ENCODE results near the gene HSDL2. TPM values are rescaled to one million over a fixed set of nuclear protein-coding genes. Genes with fewer than 3 reads are reported as not detected.

HSDL2 gene
- total RNA-seq, 1 donor from 2014 or later = 21.1 TPM

DNA sequence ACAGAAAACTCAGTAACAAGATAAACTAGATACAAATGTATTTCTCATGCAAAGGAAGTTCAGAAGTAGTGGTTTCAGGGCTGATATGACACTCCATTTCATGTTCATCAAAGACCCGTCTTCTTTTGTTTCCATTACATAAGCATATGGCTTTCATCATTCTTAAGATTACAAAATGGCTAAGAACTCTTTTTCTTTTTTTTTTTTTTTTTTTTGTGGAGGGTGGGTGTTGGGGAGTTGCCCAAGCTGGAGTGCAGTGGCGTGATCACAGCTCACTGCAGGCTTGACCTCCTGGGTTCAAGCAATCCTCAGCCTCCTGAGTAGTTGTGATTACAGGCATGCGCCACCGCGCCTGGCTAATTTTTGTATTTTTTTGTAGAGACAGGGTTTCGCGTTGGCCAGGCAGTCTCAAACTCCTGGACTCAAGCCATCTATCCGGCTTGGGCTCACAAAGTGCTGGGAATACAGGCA, 24.4 kb upstream of the HSDL2 start:
- H3K4me2 ChIP-seq (ENCODE audit: low read length) = no peak overlapping the region
- H3K36me3 Mint-ChIP-seq (ENCODE audit: low read depth, unreplicated experiment) = no peaks in the 10 kb centered on the region
- H4K20me1 ChIP-seq (ENCODE audit: insufficient read depth, low read length) = no peaks in the 10 kb centered on the region
- no peak overlapping the region for H3K4me3 Mint-ChIP-seq (ENCODE audit: unreplicated experiment)
- TF ChIP-seq, protein P1, sequence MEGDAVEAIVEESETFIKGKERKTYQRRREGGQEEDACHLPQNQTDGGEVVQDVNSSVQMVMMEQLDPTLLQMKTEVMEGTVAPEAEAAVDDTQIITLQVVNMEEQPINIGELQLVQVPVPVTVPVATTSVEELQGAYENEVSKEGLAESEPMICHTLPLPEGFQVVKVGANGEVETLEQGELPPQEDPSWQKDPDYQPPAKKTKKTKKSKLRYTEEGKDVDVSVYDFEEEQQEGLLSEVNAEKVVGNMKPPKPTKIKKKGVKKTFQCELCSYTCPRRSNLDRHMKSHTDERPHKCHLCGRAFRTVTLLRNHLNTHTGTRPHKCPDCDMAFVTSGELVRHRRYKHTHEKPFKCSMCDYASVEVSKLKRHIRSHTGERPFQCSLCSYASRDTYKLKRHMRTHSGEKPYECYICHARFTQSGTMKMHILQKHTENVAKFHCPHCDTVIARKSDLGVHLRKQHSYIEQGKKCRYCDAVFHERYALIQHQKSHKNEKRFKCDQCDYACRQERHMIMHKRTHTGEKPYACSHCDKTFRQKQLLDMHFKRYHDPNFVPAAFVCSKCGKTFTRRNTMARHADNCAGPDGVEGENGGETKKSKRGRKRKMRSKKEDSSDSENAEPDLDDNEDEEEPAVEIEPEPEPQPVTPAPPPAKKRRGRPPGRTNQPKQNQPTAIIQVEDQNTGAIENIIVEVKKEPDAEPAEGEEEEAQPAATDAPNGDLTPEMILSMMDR (IDR thresholded peaks at IDR 0.05; ENCODE audit: insufficient read depth, low read depth, low read length) = no peak
- no peak for TF ChIP-seq EZH2 (IDR thresholded peaks at IDR 0.05; ENCODE audit: insufficient read depth, low read length)
- FAIRE-seq (no peak), DNase-seq (ENCODE audit: low read depth) (no peak)
- H3K9me3 Mint-ChIP-seq (ENCODE audit: unreplicated experiment) = no peaks in the 10 kb centered on the region
- no peaks in the 10 kb centered on the region for H3K27me3 Mint-ChIP-seq (ENCODE audit: low read depth, unreplicated experiment)
- H3K4me1 ChIP-seq (ENCODE audit: insufficient read depth, low read length) = peaks cover 4% of the 10 kb centered on the region
- H3K4me3 ChIP-seq (ENCODE audit: insufficient read depth, low read depth, low read length) = no peak overlapping the region
- no peaks in the 10 kb centered on the region for H3K79me2 ChIP-seq (ENCODE audit: insufficient read depth, low read length)
- no peaks in the 10 kb centered on the region for H3K27me3 ChIP-seq (ENCODE audit: insufficient read depth, low read length)
- no peaks in the 10 kb centered on the region for H3K36me3 ChIP-seq (ENCODE audit: insufficient read depth, low read length)
- no peak overlapping the region for H2AFZ ChIP-seq (ENCODE audit: low read depth, low read length)
- H3K4me1 Mint-ChIP-seq (ENCODE audit: low read depth, unreplicated experiment) = no peaks in the 10 kb centered on the region
- H3K27ac ChIP-seq (ENCODE audit: low read depth, low read length) = no peak overlapping the region
- H3K27ac Mint-ChIP-seq (ENCODE audit: unreplicated experiment) = no peak overlapping the region
- H3K9me3 ChIP-seq (ENCODE audit: insufficient read depth, low read depth, low read length) = no peaks in the 10 kb centered on the region
- H3K9ac ChIP-seq (ENCODE audit: low read length) = no peak overlapping the region

DNA sequence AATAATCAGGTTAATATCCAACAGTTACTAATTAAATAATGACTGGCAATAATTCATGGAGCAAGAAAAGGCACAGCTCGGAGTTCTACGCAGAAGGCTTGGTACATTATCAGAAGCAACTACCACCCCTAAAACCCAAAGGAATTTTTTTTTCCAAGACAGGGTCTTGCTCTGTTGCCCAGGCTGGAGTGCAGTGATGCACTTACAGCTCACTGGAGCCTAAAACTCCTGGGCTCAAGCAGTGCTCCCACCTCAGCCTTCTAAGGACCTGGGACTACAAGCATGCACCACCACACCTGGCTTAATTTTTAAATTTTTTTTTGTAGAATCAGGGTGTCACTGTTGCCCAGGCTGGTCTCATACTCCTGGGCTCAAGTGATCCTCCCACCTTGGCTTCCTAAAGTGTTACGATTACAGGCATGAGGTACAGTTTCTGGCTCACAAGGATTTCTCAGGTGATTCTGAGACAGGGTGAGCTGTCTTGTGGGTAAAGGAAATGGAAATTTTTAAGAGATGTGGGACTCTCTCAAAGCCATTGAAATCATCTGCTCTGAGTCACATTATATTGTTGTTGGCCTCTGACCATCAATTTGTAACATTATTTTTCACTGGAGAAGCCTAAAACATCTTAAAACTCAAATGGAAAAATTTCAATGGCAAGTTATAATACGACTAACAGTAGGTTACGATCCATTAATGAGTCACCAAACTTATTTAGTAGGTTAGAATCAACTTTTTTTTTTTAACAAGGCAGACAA, 19.7 kb upstream of the HSDL2 start:
- Histone ChIP-seq H3K27me3 (ENCODE audit: insufficient read depth, low read length) (no peaks in the 10 kb centered on the region), H4K20me1 (ENCODE audit: insufficient read depth, low read length) (no peaks in the 10 kb centered on the region), H3K4me1 (ENCODE audit: insufficient read depth, low read length) (peaks cover 5% of the 10 kb centered on the region), H3K4me3 (ENCODE audit: insufficient read depth, low read depth, low read length) (no peak overlapping the region), H3K36me3 (ENCODE audit: insufficient read depth, low read length) (no peaks in the 10 kb centered on the region), H3K9me3 (ENCODE audit: insufficient read depth, low read depth, low read length) (no peaks in the 10 kb centered on the region), H3K4me2 (ENCODE audit: low read length) (peak overlapping the region; percentile 21), H2AFZ (ENCODE audit: low read depth, low read length) (no peak overlapping the region), H3K79me2 (ENCODE audit: insufficient read depth, low read length) (no peaks in the 10 kb centered on the region), H3K9ac (ENCODE audit: low read length) (no peak overlapping the region), H3K27ac (ENCODE audit: low read depth, low read length) (no peak overlapping the region)
- Mint-ChIP-seq H3K36me3 (ENCODE audit: low read depth, unreplicated experiment) (no peaks in the 10 kb centered on the region), H3K27me3 (ENCODE audit: low read depth, unreplicated experiment) (no peaks in the 10 kb centered on the region), H3K4me3 (ENCODE audit: unreplicated experiment) (no peak overlapping the region), H3K27ac (ENCODE audit: unreplicated experiment) (no peak overlapping the region), H3K4me1 (ENCODE audit: low read depth, unreplicated experiment) (no peaks in the 10 kb centered on the region), H3K9me3 (ENCODE audit: unreplicated experiment) (no peaks in the 10 kb centered on the region)
- TF ChIP-seq, protein P1 (IDR thresholded peaks at IDR 0.05; ENCODE audit: insufficient read depth, low read depth, low read length) = no peak
- TF ChIP-seq EZH2 (IDR thresholded peaks at IDR 0.05; ENCODE audit: insufficient read depth, low read length) = no peak
- peak; percentile 70 for DNase-seq (ENCODE audit: low read depth)
- FAIRE-seq = peak; percentile 5

DNA sequence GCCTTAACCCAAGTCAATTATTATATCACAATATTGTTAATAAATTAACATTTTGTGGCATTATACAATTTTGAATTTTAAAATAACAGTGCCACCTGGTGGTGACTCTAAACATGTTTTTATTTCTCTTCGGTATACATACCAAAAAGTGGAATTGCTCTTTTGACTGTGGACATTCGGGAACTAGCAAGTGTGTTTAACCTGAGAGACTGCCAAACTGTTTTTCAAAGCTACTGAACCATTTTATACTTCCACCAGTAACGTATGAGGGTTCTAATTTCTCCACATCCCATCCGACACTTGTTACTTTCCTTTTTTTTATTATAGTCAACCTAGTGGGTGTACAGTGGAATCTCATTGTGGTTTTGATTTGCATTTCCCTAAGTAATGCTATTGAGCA, 18.3 kb upstream of the HSDL2 start:
- no peak for TF ChIP-seq EZH2 (IDR thresholded peaks at IDR 0.05; ENCODE audit: insufficient read depth, low read length)
- TF ChIP-seq, protein P1 (IDR thresholded peaks at IDR 0.05; ENCODE audit: insufficient read depth, low read depth, low read length) = peak; percentile 40
- H3K4me1 Mint-ChIP-seq (ENCODE audit: low read depth, unreplicated experiment) = no peaks in the 10 kb centered on the region

More for the DNA sequence above, 18.3 kb upstream of the HSDL2 start:
- Histone ChIP-seq H3K27me3 (ENCODE audit: insufficient read depth, low read length) (no peaks in the 10 kb centered on the region), H3K4me3 (ENCODE audit: insufficient read depth, low read depth, low read length) (no peak overlapping the region), H3K27ac (ENCODE audit: low read depth, low read length) (no peak overlapping the region), H3K36me3 (ENCODE audit: insufficient read depth, low read length) (no peaks in the 10 kb centered on the region), H3K9me3 (ENCODE audit: insufficient read depth, low read depth, low read length) (no peaks in the 10 kb centered on the region), H3K79me2 (ENCODE audit: insufficient read depth, low read length) (no peaks in the 10 kb centered on the region), H4K20me1 (ENCODE audit: insufficient read depth, low read length) (no peaks in the 10 kb centered on the region), H3K4me1 (ENCODE audit: insufficient read depth, low read length) (peaks cover 5% of the 10 kb centered on the region), H3K9ac (ENCODE audit: low read length) (no peak overlapping the region), H2AFZ (ENCODE audit: low read depth, low read length) (no peak overlapping the region), H3K4me2 (ENCODE audit: low read length) (peak overlapping the region; percentile 65)
- no peak for FAIRE-seq
- no peaks in the 10 kb centered on the region for H3K27me3 Mint-ChIP-seq (ENCODE audit: low read depth, unreplicated experiment)
- no peaks in the 10 kb centered on the region for H3K9me3 Mint-ChIP-seq (ENCODE audit: unreplicated experiment)
- no peaks in the 10 kb centered on the region for H3K36me3 Mint-ChIP-seq (ENCODE audit: low read depth, unreplicated experiment)
- no peak overlapping the region for H3K4me3 Mint-ChIP-seq (ENCODE audit: unreplicated experiment)
- no peak overlapping the region for H3K27ac Mint-ChIP-seq (ENCODE audit: unreplicated experiment)
- DNase-seq (ENCODE audit: low read depth) = no peak
